Nephron progenitor cell (in vitro differentiated cells): ENCODE measurements around the gene NSRP1.

Experiments used
- DNase-seq: peaks from one replicate; pipeline ENCODE4 v3.0.0; 2021
- H3K27ac Mint-ChIP-seq: 2 replicates; pipeline ENCODE4 v1.8.0; 2021; ENCODE audit warnings: mild to moderate bottlenecking, moderate library complexity, mixed read lengths
- H3K27me3 Mint-ChIP-seq: 2 replicates; pipeline ENCODE4 v1.8.0; 2021; ENCODE audit warnings: mild to moderate bottlenecking, low read depth, mixed read lengths; ENCODE audit not compliant: poor library complexity
- H3K36me3 Mint-ChIP-seq: 2 replicates; pipeline ENCODE4 v1.8.0; 2021; ENCODE audit warnings: low read depth, mixed read lengths
- H3K4me1 Mint-ChIP-seq: 2 replicates; pipeline ENCODE4 v1.8.0; 2021; ENCODE audit warnings: mixed read lengths
- H3K4me3 Mint-ChIP-seq: 2 replicates; pipeline ENCODE4 v1.8.0; 2021; ENCODE audit warnings: mild to moderate bottlenecking, moderate library complexity, mixed read lengths
- H3K9me3 Mint-ChIP-seq: 2 replicates; pipeline ENCODE4 v1.8.0; 2021; ENCODE audit warnings: mild to moderate bottlenecking, moderate library complexity, mixed read lengths
- CTCF ChIP-seq: fragments of 200-600 bp; sonication (generic); IDR thresholded peaks from 2 replicates; pipeline ENCODE4 v1.5.0; 2021; ENCODE audit warnings: antibody characterized with exemption

Gene NSRP1

GRCh38 chr17:30203471-30203981 lies 86.9 kb downstream of the NSRP1 start:
- Mint-ChIP-seq H3K36me3 (no peaks in the 10 kb centered on the region), H3K4me3 (no peak overlapping the region), H3K27ac (no peak overlapping the region), H3K9me3 (no peaks in the 10 kb centered on the region), H3K4me1 (peaks cover 17% of the 10 kb centered on the region), H3K27me3 (peaks cover 10% of the 10 kb centered on the region)
- no peak for DNase-seq
- no peak for TF ChIP-seq CTCF

GRCh38 chr17:30207655-30208054 lies 91.0 kb downstream of the NSRP1 start:
- Mint-ChIP-seq H3K36me3 (no peaks in the 10 kb centered on the region), H3K4me3 (no peak overlapping the region), H3K27me3 (peaks cover 23% of the 10 kb centered on the region), H3K27ac (no peak overlapping the region), H3K9me3 (no peaks in the 10 kb centered on the region), H3K4me1 (peaks cover 17% of the 10 kb centered on the region)
- no peak for TF ChIP-seq CTCF
- DNase-seq: no peak

- no peaks in the 10 kb centered on the region for H3K9me3 Mint-ChIP-seq
- peaks cover 16% of the 10 kb centered on the region for H3K4me1 Mint-ChIP-seq
- H3K27me3 Mint-ChIP-seq: peaks cover 23% of the 10 kb centered on the region
- H3K36me3 Mint-ChIP-seq: no peaks in the 10 kb centered on the region
- no peak for DNase-seq
- peak overlapping the region; percentile 89 for H3K27ac Mint-ChIP-seq
- H3K4me3 Mint-ChIP-seq: no peak overlapping the region
- TF ChIP-seq CTCF: no peak
Observed at GRCh38 chr17:30208214-30208613, 91.6 kb downstream of the NSRP1 start.

GRCh38 chr17:30209930-30210329 lies 93.3 kb downstream of the NSRP1 start:
- Mint-ChIP-seq H3K9me3 (no peaks in the 10 kb centered on the region), H3K4me1 (no peaks in the 10 kb centered on the region), H3K27me3 (peaks cover 26% of the 10 kb centered on the region), H3K27ac (no peak overlapping the region), H3K36me3 (no peaks in the 10 kb centered on the region), H3K4me3 (no peak overlapping the region)
- DNase-seq: no peak
- no peak for TF ChIP-seq CTCF

- no peaks in the 10 kb centered on the region for H3K36me3 Mint-ChIP-seq
- no peak for DNase-seq
- H3K4me3 Mint-ChIP-seq: no peak overlapping the region
- peaks cover 28% of the 10 kb centered on the region for H3K27me3 Mint-ChIP-seq
- TF ChIP-seq CTCF: no peak
- H3K4me1 Mint-ChIP-seq: no peaks in the 10 kb centered on the region
- no peak overlapping the region for H3K27ac Mint-ChIP-seq
- no peaks in the 10 kb centered on the region for H3K9me3 Mint-ChIP-seq
Observed at GRCh38 chr17:30210366-30210765, 93.8 kb downstream of the NSRP1 start.

- H3K36me3 Mint-ChIP-seq: no peaks in the 10 kb centered on the region
- no peak overlapping the region for H3K4me3 Mint-ChIP-seq
- TF ChIP-seq CTCF: no peak
- no peaks in the 10 kb centered on the region for H3K4me1 Mint-ChIP-seq
- H3K9me3 Mint-ChIP-seq: no peaks in the 10 kb centered on the region
- no peak for DNase-seq
- H3K27me3 Mint-ChIP-seq: peaks cover 28% of the 10 kb centered on the region
- H3K27ac Mint-ChIP-seq: no peak overlapping the region
Observed at GRCh38 chr17:30210901-30211300, 94.3 kb downstream of the NSRP1 start.
